Prostate gland (tissue), 2 donors: Measurements from ENCODE around the gene MEGF10.

Experiments used
- POLR2A ChIP-seq: fragments of 450-650 bp; IDR thresholded peaks from one replicate; pipeline ENCODE4 v1.6.1; 2016; ENCODE audit warnings: antibody characterized with exemption, mild to moderate bottlenecking
- POLR2AphosphoS5 ChIP-seq: sonication (generic); formaldehyde crosslinking; IDR thresholded peaks from one replicate; pipeline ENCODE4 v1.6.1; 2017; ENCODE audit warnings: antibody characterized with exemption
- TF ChIP-seq, protein P1 (sequence below), 4 experiments: fragments of 200-600 bp in 2 of 4; fragments of 450-650 bp in 2 of 4; sonication (generic) in 2 of 4; IDR thresholded peaks; 1 replicate in 3 of 4; 2 replicates in 1 of 4; pipeline ENCODE4 v1.5.1; 2016 to 2019; ENCODE audit warnings: antibody characterized with exemption in 4 of 4, mild to moderate bottlenecking in 2 of 4, moderate library complexity in 2 of 4

DNA sequence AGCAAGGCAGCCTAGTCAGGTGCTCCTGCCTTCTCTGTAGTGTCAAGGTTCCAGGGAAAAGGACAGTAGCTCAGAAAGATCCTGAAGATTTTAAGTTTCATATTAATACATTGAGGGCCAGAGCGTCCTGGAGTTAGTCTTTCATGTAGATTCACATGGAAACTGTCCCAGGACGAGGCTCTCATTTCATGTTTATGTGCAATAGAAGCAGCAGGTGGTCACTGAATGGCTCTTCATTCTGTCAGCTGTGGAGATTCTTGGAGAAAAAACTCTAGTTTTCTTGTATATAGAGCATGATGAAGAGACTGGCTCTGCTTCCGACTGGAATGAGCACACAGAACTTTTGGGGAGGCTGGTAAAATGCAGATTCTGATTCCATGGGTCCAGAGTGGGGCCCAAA is 54.3 kb downstream of the MEGF10 start:
- TF ChIP-seq, protein P1, sequence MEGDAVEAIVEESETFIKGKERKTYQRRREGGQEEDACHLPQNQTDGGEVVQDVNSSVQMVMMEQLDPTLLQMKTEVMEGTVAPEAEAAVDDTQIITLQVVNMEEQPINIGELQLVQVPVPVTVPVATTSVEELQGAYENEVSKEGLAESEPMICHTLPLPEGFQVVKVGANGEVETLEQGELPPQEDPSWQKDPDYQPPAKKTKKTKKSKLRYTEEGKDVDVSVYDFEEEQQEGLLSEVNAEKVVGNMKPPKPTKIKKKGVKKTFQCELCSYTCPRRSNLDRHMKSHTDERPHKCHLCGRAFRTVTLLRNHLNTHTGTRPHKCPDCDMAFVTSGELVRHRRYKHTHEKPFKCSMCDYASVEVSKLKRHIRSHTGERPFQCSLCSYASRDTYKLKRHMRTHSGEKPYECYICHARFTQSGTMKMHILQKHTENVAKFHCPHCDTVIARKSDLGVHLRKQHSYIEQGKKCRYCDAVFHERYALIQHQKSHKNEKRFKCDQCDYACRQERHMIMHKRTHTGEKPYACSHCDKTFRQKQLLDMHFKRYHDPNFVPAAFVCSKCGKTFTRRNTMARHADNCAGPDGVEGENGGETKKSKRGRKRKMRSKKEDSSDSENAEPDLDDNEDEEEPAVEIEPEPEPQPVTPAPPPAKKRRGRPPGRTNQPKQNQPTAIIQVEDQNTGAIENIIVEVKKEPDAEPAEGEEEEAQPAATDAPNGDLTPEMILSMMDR (IDR thresholded peaks at IDR 0.05): no peak
- TF ChIP-seq POLR2AphosphoS5: no peak
- no peak for TF ChIP-seq POLR2A
